Caco-2 (cell line): ENCODE results near the gene TRMT10C. TPM values are rescaled to one million over a fixed set of nuclear protein-coding genes. Genes with fewer than 3 reads are reported as not detected.

Experiments
- Bru-seq: library from RNA; stranded (reverse); fragments of 400-500 nt; gene quantifications from one replicate; lab custom pipeline; 2021; lab: Mats Ljungman, UMichigan
- BruChase-seq, 2 experiments: library from RNA; stranded (reverse); fragments of 400-500 nt; gene quantifications; one replicate each; lab custom pipeline; 2021; lab: Mats Ljungman, UMichigan
- BruUV-seq: library from RNA; stranded (reverse); fragments of 400-500 nt; replicated peaks from 2 replicates; lab custom pipeline; 2021; lab: Mats Ljungman, UMichigan
- CTCF ChIA-PET: fragments of 300-600 bp; sonication (Branson Sonifier 250); formaldehyde crosslinking; loops from one replicate; lab custom pipeline; 2022; ENCODE audit warnings: antibody characterized with exemption; lab: Charles Lee
- POLR2A ChIA-PET: fragments of 300-600 bp; sonication (Branson Sonifier 250); formaldehyde crosslinking; loops from one replicate; lab custom pipeline; 2022; ENCODE audit warnings: antibody characterized with exemption; lab: Charles Lee
- DNase-seq, 2 experiments: peaks; one replicate each; pipeline versions ENCODE4 v3.0.0 to v3.0.0-alpha.2; 2020 to 2022
- H3K27me3 ChIP-seq: replicated peaks from 2 replicates; pipeline ENCODE4 v1.6.0; 2011; ENCODE audit warnings: low read length; ENCODE audit not compliant: control insufficient read depth, insufficient read depth
- H3K36me3 ChIP-seq: 2 replicates; pipeline ENCODE4 v1.5.1; 2011; ENCODE audit warnings: low read length; ENCODE audit not compliant: control insufficient read depth, insufficient read depth
- H3K4me1 ChIP-seq: fragments of 250-450 bp; sonication (Bioruptor Pico); 2 replicates; pipeline ENCODE4 v1.5.1; 2020; ENCODE audit warnings: mild to moderate bottlenecking
- H3K4me3 ChIP-seq: 2 replicates; pipeline ENCODE4 v1.5.1; 2011; ENCODE audit warnings: low read depth, mild to moderate bottlenecking, control low read depth, low read length
- H3K9me3 ChIP-seq: fragments of 250-450 bp; sonication (Bioruptor Pico); 2 replicates; pipeline ENCODE4 v1.5.1; 2020; ENCODE audit warnings: mild to moderate bottlenecking, moderate library complexity
- H3K27ac Mint-ChIP-seq: one replicate; pipeline ENCODE4 v1.8.0; 2022; ENCODE audit warnings: mixed read lengths; ENCODE audit not compliant: unreplicated experiment
- H3K27me3 Mint-ChIP-seq: one replicate; pipeline ENCODE4 v1.8.0; 2022; ENCODE audit warnings: mixed read lengths; ENCODE audit not compliant: insufficient read depth, unreplicated experiment
- H3K36me3 Mint-ChIP-seq: one replicate; pipeline ENCODE4 v1.8.0; 2022; ENCODE audit warnings: mild to moderate bottlenecking, mixed read lengths; ENCODE audit not compliant: insufficient read depth, unreplicated experiment
- H3K4me1 Mint-ChIP-seq: one replicate; pipeline ENCODE4 v1.8.0; 2022; ENCODE audit warnings: low read depth, mixed read lengths; ENCODE audit not compliant: unreplicated experiment
- H3K4me3 Mint-ChIP-seq: one replicate; pipeline ENCODE4 v1.8.0; 2022; ENCODE audit warnings: mild to moderate bottlenecking, moderate library complexity, mixed read lengths; ENCODE audit not compliant: unreplicated experiment
- H3K9me3 Mint-ChIP-seq: one replicate; pipeline ENCODE4 v1.8.0; 2022; ENCODE audit warnings: mixed read lengths; ENCODE audit not compliant: unreplicated experiment
- intact Hi-C: fragments of 100-400 bp; cut with micrococcal nuclease; formaldehyde crosslinking; loops from one replicate; pipeline ENCODE4 v1.10.0; 2022; ENCODE audit not compliant: unreplicated experiment
- long read RNA-seq: library from polyadenylated mRNA; stranded (forward); transcript quantifications from one replicate; pipeline ENCODE4 v2.0.0, GENCODE V29; 2022
- total RNA-seq: library from RNA; stranded (reverse); gene quantifications from 2 replicates; pipeline ENCODE4 v1.2.3, GENCODE V29; 2022
- TF ChIP-seq, protein P1 (sequence below), 2 experiments: fragments of 200-600 bp in 1 of 2; IDR thresholded peaks; 1 replicate in 1 of 2; 2 replicates in 1 of 2; pipeline versions ENCODE4 v1.5.1 to v1.8.0; 2011 to 2022; ENCODE audit warnings: antibody characterized with exemption in 1 of 2, control low read depth in 1 of 2, inconsistent platforms in 1 of 2, low read depth in 1 of 2, low read length in 1 of 2, mild to moderate bottlenecking in 1 of 2, moderate library complexity in 1 of 2; ENCODE audit not compliant: insufficient read depth in 1 of 2, severe bottlenecking in 1 of 2, unreplicated experiment in 1 of 2

Gene TRMT10C
- 25.7 and 28.1 TPM in 2 replicates for total RNA-seq
- Bru-seq, nascent RNA, result percentile 93 among the genes with signal in this experiment
- percentile 98 among the genes with signal in this experiment for BruChase-seq, experiment 1, labeled RNA remaining after a 2-hour chase
- percentile 80 among the genes with signal in this experiment for BruChase-seq, experiment 2, labeled RNA remaining after a 6-hour chase
- long read RNA-seq, transcript TRMT10C-201 (2 exons, 1,819 nt), result major isoform, 132 of 136 reads
- long read RNA-seq, partial matches to known transcripts, result 0 of 136 reads
- long read RNA-seq, other reads (novel, unspliced or antisense), result 4 of 136 reads

DNA sequence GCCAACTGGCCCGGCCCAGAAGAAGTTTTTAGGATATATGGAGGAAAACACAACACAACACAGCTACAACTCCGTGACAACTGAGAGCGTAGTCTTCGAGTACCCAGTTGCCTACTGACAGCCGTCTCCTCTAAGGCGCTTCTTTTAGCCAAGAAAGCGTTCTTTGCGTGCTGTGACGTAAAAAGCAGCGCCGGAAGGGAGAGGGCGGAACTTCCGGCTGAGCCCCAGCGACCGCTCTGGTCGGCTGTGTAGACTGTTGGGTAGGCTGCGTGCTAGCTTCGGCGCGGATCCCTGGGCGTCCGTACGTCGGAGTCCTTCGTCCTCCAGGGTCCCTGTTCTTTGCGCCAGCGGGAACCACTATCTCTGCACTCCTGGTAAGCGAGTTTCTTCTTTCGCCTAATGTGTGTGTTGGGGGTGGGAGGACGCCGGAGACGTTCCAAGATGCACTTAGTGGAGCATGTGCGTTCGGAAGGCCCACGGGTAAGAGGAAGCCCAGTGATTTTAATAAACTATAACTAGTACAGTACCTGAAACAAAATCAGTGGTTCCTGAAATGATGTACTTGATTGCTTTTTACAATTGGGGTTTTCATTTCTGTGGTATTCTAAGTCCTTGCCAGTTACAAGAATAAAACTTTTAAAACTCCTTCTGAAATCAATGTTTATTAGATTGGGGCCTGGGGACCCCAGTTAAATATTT, at the start of gene TRMT10C:
TRMT10C (plus strand) TSS at position 239 of the 699 bp plus-strand sequence. CDS start 2,914 bp downstream, outside the sequence.
- CTCF ChIA-PET, result no interaction called here

DNA sequence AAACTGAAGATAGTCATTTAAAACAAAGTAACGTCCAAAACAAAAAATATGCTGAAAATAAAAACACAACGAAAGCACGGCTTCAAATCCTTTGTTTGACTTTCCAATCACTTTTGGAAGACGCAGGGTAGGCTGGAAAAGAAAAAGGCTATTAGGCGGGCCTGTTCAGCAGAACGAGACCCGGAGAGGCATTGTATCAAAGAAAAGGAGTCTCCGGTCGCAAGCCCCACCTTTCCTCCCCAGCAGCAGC, 49.3 kb upstream of the TRMT10C start:
- H3K27ac Mint-ChIP-seq, result peak overlapping the region; percentile 77
- peaks cover 6% of the 10 kb centered on the region for H3K4me1 Mint-ChIP-seq
- H3K4me1 ChIP-seq, result peaks cover 11% of the 10 kb centered on the region
- DNase-seq, result no peak
- no peaks in the 10 kb centered on the region for H3K27me3 ChIP-seq
- ChIA-PET CTCF (interaction anchor here (0.6 to 1.5 kb wide), 2 partner anchors 61 to 69 kb away, joined by 3 read pairs; partner anchors contain the start of gene PCNP), POLR2A (no interaction called here)
- peak overlapping the region; percentile 54 for H3K4me3 ChIP-seq
- BruUV-seq, result TSS peak; percentile 67
- TF ChIP-seq, protein P1, sequence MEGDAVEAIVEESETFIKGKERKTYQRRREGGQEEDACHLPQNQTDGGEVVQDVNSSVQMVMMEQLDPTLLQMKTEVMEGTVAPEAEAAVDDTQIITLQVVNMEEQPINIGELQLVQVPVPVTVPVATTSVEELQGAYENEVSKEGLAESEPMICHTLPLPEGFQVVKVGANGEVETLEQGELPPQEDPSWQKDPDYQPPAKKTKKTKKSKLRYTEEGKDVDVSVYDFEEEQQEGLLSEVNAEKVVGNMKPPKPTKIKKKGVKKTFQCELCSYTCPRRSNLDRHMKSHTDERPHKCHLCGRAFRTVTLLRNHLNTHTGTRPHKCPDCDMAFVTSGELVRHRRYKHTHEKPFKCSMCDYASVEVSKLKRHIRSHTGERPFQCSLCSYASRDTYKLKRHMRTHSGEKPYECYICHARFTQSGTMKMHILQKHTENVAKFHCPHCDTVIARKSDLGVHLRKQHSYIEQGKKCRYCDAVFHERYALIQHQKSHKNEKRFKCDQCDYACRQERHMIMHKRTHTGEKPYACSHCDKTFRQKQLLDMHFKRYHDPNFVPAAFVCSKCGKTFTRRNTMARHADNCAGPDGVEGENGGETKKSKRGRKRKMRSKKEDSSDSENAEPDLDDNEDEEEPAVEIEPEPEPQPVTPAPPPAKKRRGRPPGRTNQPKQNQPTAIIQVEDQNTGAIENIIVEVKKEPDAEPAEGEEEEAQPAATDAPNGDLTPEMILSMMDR (IDR thresholded peaks at IDR 0.05; ENCODE audit: insufficient read depth in 1 of 2, low read depth in 1 of 2, low read length in 1 of 2, severe bottlenecking in 1 of 2, unreplicated experiment in 1 of 2), result no peak
- peaks cover 11% of the 10 kb centered on the region for H3K36me3 Mint-ChIP-seq
- no peaks in the 10 kb centered on the region for H3K27me3 Mint-ChIP-seq
- no peaks in the 10 kb centered on the region for H3K9me3 ChIP-seq
- intact Hi-C loops, result loop anchor here (2.0 kb wide), 1 partner anchor 36 kb away; no protein-coding TSS in a partner anchor
- no peaks in the 10 kb centered on the region for H3K36me3 ChIP-seq
- H3K4me3 Mint-ChIP-seq, result peak overlapping the region; percentile 90
- no peaks in the 10 kb centered on the region for H3K9me3 Mint-ChIP-seq

More for the DNA sequence above, at the start of gene TRMT10C:
- Histone ChIP-seq H3K4me1 (no peaks in the 10 kb centered on the region; the same call in 1 of the 2 replicates), H3K36me3 (no peaks in the 10 kb centered on the region), H3K27me3 (no peaks in the 10 kb centered on the region), H3K9me3 (no peaks in the 10 kb centered on the region), H3K4me3 (peak within 1 kb of the TSS; percentile 91)
- POLR2A ChIA-PET, result interaction anchor here (0.8 to 2.3 kb wide), 3 partner anchors 12 to 66 kb away, joined by 3 to 34 read pairs (median 4); partner anchors contain the start of gene PCNP
- Mint-ChIP-seq H3K27me3 (no peaks in the 10 kb centered on the region), H3K27ac (peak within 1 kb of the TSS; percentile 87), H3K36me3 (peaks cover 39% of the 10 kb centered on the region), H3K4me3 (peak within 1 kb of the TSS; percentile 83), H3K4me1 (no peaks in the 10 kb centered on the region), H3K9me3 (no peaks in the 10 kb centered on the region)
- intact Hi-C loops, result loop anchor here (1.0 kb wide), 3 partner anchors 12 to 125 kb away; partner anchors contain the start of gene RPL24
- TF ChIP-seq, protein P1 (IDR thresholded peaks at IDR 0.05; ENCODE audit: insufficient read depth in 1 of 2, low read depth in 1 of 2, low read length in 1 of 2, severe bottlenecking in 1 of 2, unreplicated experiment in 1 of 2), result no peak
- TSS peak; percentile 71 for BruUV-seq
- peak; percentile 91 for DNase-seq
